SK-N-SH (cell line): ENCODE results near the gene CPA3. TPM values are rescaled to one million over a fixed set of nuclear protein-coding genes. Genes with fewer than 3 reads are reported as not detected.

ENCODE experiments used
- polyA plus RNA-seq, 3 experiments: library from polyadenylated mRNA; depleted of rRNA; stranded (reverse); fragments of >200 nt; gene quantifications; 2 replicates each; pipeline ENCODE4 v1.2.3, GENCODE V29; 2012

CPA3 gene
- polyA plus RNA-seq, 1 of the 3 experiments (the other 2 are of a cell fraction) = not detected

Other genes starting within 250 kb of the CPA3 start
- 0.15 and 0.32 TPM in 2 replicates for gene AGTR1, start 167.4 kb upstream of the CPA3 start, polyA plus RNA-seq (2012; rRNA removed)
- gene CPB1, start 37.5 kb upstream of the CPA3 start, polyA plus RNA-seq (2012; rRNA removed) = 0.26 TPM in 1 of 2 replicates, not detected in the other
- 16.8 and 21.7 TPM in 2 replicates for gene GYG1, start 126.2 kb downstream of the CPA3 start, polyA plus RNA-seq (2012; rRNA removed)
- 10.1 and 13.2 TPM in 2 replicates for gene HLTF, start 221.2 kb downstream of the CPA3 start, polyA plus RNA-seq (2012; rRNA removed)